Smooth muscle cell (in vitro differentiated cells): ENCODE data around the gene HECTD4. TPM values are rescaled to one million over a fixed set of nuclear protein-coding genes. Genes with fewer than 3 reads are reported as not detected.
A peak's percentile ranks its signal among the peaks of the same experiment; 100 is the strongest.

Experiments used
- DNase-seq: peaks from one replicate; lab custom pipeline; 2025; ENCODE audit not compliant: unreplicated experiment; lab: John Stamatoyannopoulos, UW
- H2AFZ ChIP-seq: fragments of 200-600 bp; sonication (generic); 2 replicates; pipeline ENCODE4 v1.6.0; 2016; ENCODE audit warnings: antibody characterized with exemption, low read depth, mild to moderate bottlenecking
- H3F3A ChIP-seq: fragments of 200-600 bp; sonication (generic); 2 replicates; pipeline ENCODE4 v1.6.0; 2017; ENCODE audit warnings: antibody characterized with exemption, low read depth
- H3K27ac ChIP-seq: fragments of 200-600 bp; sonication (generic); 2 replicates; pipeline ENCODE4 v1.5.1; 2016; ENCODE audit warnings: low read depth, mild to moderate bottlenecking
- H3K27me3 ChIP-seq: fragments of 200-600 bp; sonication (generic); 2 replicates; pipeline ENCODE4 v1.6.1; 2016; ENCODE audit warnings: low read depth, mild to moderate bottlenecking
- H3K36me3 ChIP-seq: fragments of 200-600 bp; sonication (generic); 2 replicates; pipeline ENCODE4 v1.5.1; 2016; ENCODE audit warnings: low read depth
- H3K4me1 ChIP-seq: fragments of 200-600 bp; sonication (generic); 2 replicates; pipeline ENCODE4 v1.5.1; 2016; ENCODE audit warnings: low read depth
- H3K4me2 ChIP-seq: fragments of 200-600 bp; sonication (generic); 2 replicates; pipeline ENCODE4 v1.6.0; 2016; ENCODE audit warnings: mild to moderate bottlenecking
- H3K4me3 ChIP-seq: fragments of 200-600 bp; sonication (generic); 2 replicates; pipeline ENCODE4 v1.5.1; 2016; ENCODE audit warnings: mild to moderate bottlenecking
- H3K79me2 ChIP-seq: fragments of 200-600 bp; sonication (generic); 2 replicates; pipeline ENCODE4 v1.6.0; 2016; ENCODE audit warnings: low read depth, mild to moderate bottlenecking
- H3K9ac ChIP-seq: fragments of 200-600 bp; sonication (generic); 2 replicates; pipeline ENCODE4 v1.6.0; 2016; ENCODE audit warnings: low read depth
- H3K9me3 ChIP-seq: fragments of 200-600 bp; sonication (generic); replicated peaks from 2 replicates; pipeline ENCODE4 v1.5.1; 2016; ENCODE audit warnings: low read depth
- H4K20me1 ChIP-seq: fragments of 200-600 bp; sonication (generic); 2 replicates; pipeline ENCODE4 v1.6.0; 2016; ENCODE audit warnings: low read depth
- CTCF ChIP-seq: fragments of 200-600 bp; sonication (generic); IDR thresholded peaks from 2 replicates; pipeline ENCODE4 v1.5.1; 2017; ENCODE audit warnings: borderline replicate concordance, mild to moderate bottlenecking, antibody characterized with exemption; ENCODE audit not compliant: insufficient read depth, poor library complexity, severe bottlenecking
- WGBS: methylation state at CpG from one replicate; pipeline ENCODE4 v1.1.7; 2016; ENCODE audit warnings: low lambda C conversion rate; 5-methylcytosine and 5-hydroxymethylcytosine counted together
- polyA plus RNA-seq: library from polyadenylated mRNA; unstranded; fragments of >200 nt; fragmentation: Nextera tagmentation; extraction: Ambion mirVana; gene quantifications from 2 replicates; pipeline ENCODE4 v1.2.1, GENCODE V29; 2016
- total RNA-seq: library from RNA; depleted of rRNA; stranded (reverse); fragments of >200 nt; gene quantifications from 2 replicates; pipeline ENCODE4 v1.2.3, GENCODE V29; 2014

HECTD4 gene
- total and polyA plus RNA-seq, 2 experiments from 2014 or later, result 6.6 to 16.9 TPM

GRCh38 chr12:112305951-112306350 lies 76.3 kb downstream of the HECTD4 start:
- no peaks in the 10 kb centered on the region for H3F3A ChIP-seq
- H3K4me2 ChIP-seq, result no peak overlapping the region
- H3K9ac ChIP-seq, result no peak overlapping the region
- H3K27me3 ChIP-seq, result no peaks in the 10 kb centered on the region
- peaks cover 7% of the 10 kb centered on the region for H3K36me3 ChIP-seq
- no peaks in the 10 kb centered on the region for H3K4me1 ChIP-seq
- TF ChIP-seq CTCF, result no peak
- no peak overlapping the region for H3K27ac ChIP-seq
- WGBS, result 97% methylated on average over 3 of the region's 3 CpGs
- H3K4me3 ChIP-seq, result no peak overlapping the region
- H3K79me2 ChIP-seq, result no peaks in the 10 kb centered on the region
- H2AFZ ChIP-seq, result no peak overlapping the region
- no peaks in the 10 kb centered on the region for H3K9me3 ChIP-seq
- H4K20me1 ChIP-seq, result no peaks in the 10 kb centered on the region
- DNase-seq, result no peak

- DNase-seq, result no peak
- Histone ChIP-seq H3K27me3 (no peaks in the 10 kb centered on the region), H3K4me2 (no peak overlapping the region), H3K79me2 (no peaks in the 10 kb centered on the region), H3K9ac (no peak overlapping the region), H3K4me1 (no peaks in the 10 kb centered on the region), H3K36me3 (peaks cover 7% of the 10 kb centered on the region), H2AFZ (no peak overlapping the region), H3K4me3 (no peak overlapping the region), H3K27ac (peak overlapping the region; percentile 90), H4K20me1 (no peaks in the 10 kb centered on the region), H3F3A (no peaks in the 10 kb centered on the region), H3K9me3 (no peaks in the 10 kb centered on the region)
- WGBS, result 90% methylated on average over 4 of the region's 4 CpGs
- no peak for TF ChIP-seq CTCF
These were observed 77.8 kb downstream of the HECTD4 start for GRCh38 chr12:112304436-112304835.

- H3K4me3 ChIP-seq, result no peak overlapping the region
- 97% methylated on average over 2 of the region's 2 CpGs for WGBS
- no peak for TF ChIP-seq CTCF
- H3K27me3 ChIP-seq, result no peaks in the 10 kb centered on the region
- peaks cover 7% of the 10 kb centered on the region for H3K36me3 ChIP-seq
- no peak overlapping the region for H2AFZ ChIP-seq
- no peaks in the 10 kb centered on the region for H3F3A ChIP-seq
- H3K9ac ChIP-seq, result peak overlapping the region; percentile 67
- no peak overlapping the region for H3K4me2 ChIP-seq
- no peaks in the 10 kb centered on the region for H3K79me2 ChIP-seq
- H3K9me3 ChIP-seq, result no peaks in the 10 kb centered on the region
- no peak for DNase-seq
- no peaks in the 10 kb centered on the region for H3K4me1 ChIP-seq
- H4K20me1 ChIP-seq, result no peaks in the 10 kb centered on the region
- peak overlapping the region; percentile 90 for H3K27ac ChIP-seq
These were observed 78.4 kb downstream of the HECTD4 start for GRCh38 chr12:112303799-112304198.

GRCh38 chr12:112303004-112303403 lies 79.2 kb downstream of the HECTD4 start:
- no peak overlapping the region for H2AFZ ChIP-seq
- no peak overlapping the region for H3K4me3 ChIP-seq
- peak overlapping the region; percentile 34 for H3K9ac ChIP-seq
- H3K79me2 ChIP-seq, result no peaks in the 10 kb centered on the region
- 23% methylated on average over 3 of the region's 3 CpGs for WGBS
- peak; percentile 3 for DNase-seq
- TF ChIP-seq CTCF, result no peak
- H3K9me3 ChIP-seq, result no peaks in the 10 kb centered on the region
- H3K27ac ChIP-seq, result peak overlapping the region; percentile 90
- H3K27me3 ChIP-seq, result no peaks in the 10 kb centered on the region
- no peaks in the 10 kb centered on the region for H4K20me1 ChIP-seq
- no peaks in the 10 kb centered on the region for H3F3A ChIP-seq
- no peaks in the 10 kb centered on the region for H3K4me1 ChIP-seq
- peaks cover 7% of the 10 kb centered on the region for H3K36me3 ChIP-seq
- no peak overlapping the region for H3K4me2 ChIP-seq
